H1 (cell line): ENCODE data around the gene NDST3. TPM values are rescaled to one million over a fixed set of nuclear protein-coding genes. Genes with fewer than 3 reads are reported as not detected.
A peak's percentile ranks its signal among the peaks of the same experiment; 100 is the strongest.

Source experiments
- CTCF ChIA-PET: fragments of 300-600 bp; sonication (Branson Sonifier 250); formaldehyde crosslinking; loops from one replicate; lab custom pipeline; 2021; ENCODE audit not compliant: partially characterized antibody; lab: Charles Lee
- POLR2A ChIA-PET: fragments of 300-600 bp; sonication (Branson Sonifier 250); formaldehyde crosslinking; loops from one replicate; lab custom pipeline; 2021; ENCODE audit warnings: inconsistent platforms; ENCODE audit not compliant: partially characterized antibody; lab: Charles Lee
- DNase-seq, 2 experiments: peaks; one replicate each; pipeline versions ENCODE4 v3.0.0 to v3.0.0-alpha.2; 2010 to 2022; ENCODE audit warnings: low spot score in 2 of 2, low read depth in 1 of 2, mixed read lengths in 1 of 2
- FAIRE-seq: peaks from 2 replicates; lab custom pipeline; 2011; peaks lifted over from hg19 to GRCh38; lab: Jason Lieb, UNC
- H2AFZ ChIP-seq: 2 replicates; pipeline ENCODE4 v1.8.1; 2012; ENCODE audit warnings: low read length, inconsistent platforms
- H2AK5ac ChIP-seq: 2 replicates; pipeline ENCODE4 v1.6.1; 2013; ENCODE audit warnings: low read depth, low read length
- H2BK120ac ChIP-seq: replicated peaks from 2 replicates; pipeline ENCODE3; 2013; ENCODE audit warnings: low read depth, low read length, inconsistent platforms
- H2BK12ac ChIP-seq: 2 replicates; pipeline ENCODE4 v1.6.1; 2013; ENCODE audit warnings: low read depth, low read length
- H2BK15ac ChIP-seq: 2 replicates; pipeline ENCODE4 v1.6.1; 2013; ENCODE audit warnings: low read length
- H2BK20ac ChIP-seq: 2 replicates; pipeline ENCODE4 v1.6.1; 2013; ENCODE audit warnings: low read length
- H2BK5ac ChIP-seq: 2 replicates; pipeline ENCODE4 v1.6.1; 2013; ENCODE audit warnings: low read depth, low read length
- H3K14ac ChIP-seq: 2 replicates; pipeline ENCODE4 v1.6.1; 2013; ENCODE audit warnings: inconsistent platforms; ENCODE audit not compliant: insufficient read length
- H3K18ac ChIP-seq: 2 replicates; pipeline ENCODE4 v1.6.1; 2013; ENCODE audit warnings: low read length; ENCODE audit errors: extremely low read depth
- H3K23ac ChIP-seq: 2 replicates; pipeline ENCODE4 v1.6.1; 2013; ENCODE audit warnings: inconsistent platforms; ENCODE audit not compliant: insufficient read length
- H3K23me2 ChIP-seq: 2 replicates; pipeline ENCODE4 v1.6.1; 2013; ENCODE audit warnings: low read depth, low read length
- H3K27ac ChIP-seq: 2 replicates; pipeline ENCODE4 v1.6.1; 2011; ENCODE audit warnings: low read depth, low read length, inconsistent platforms
- H3K27me3 ChIP-seq, 4 experiments: replicated peaks in 1 of 4; 1 replicate in 1 of 4; 2 replicates in 3 of 4; pipeline versions ENCODE4 v1.6.1 to v1.8.1; 2011 to 2013; ENCODE audit warnings: low read length in 3 of 4, mild to moderate bottlenecking in 3 of 4, inconsistent platforms in 2 of 4, mixed read lengths in 2 of 4, moderate library complexity in 1 of 4; ENCODE audit not compliant: control insufficient read depth in 3 of 4, insufficient read depth in 3 of 4; ENCODE audit errors: extremely low read depth in 1 of 4
- H3K36me3 ChIP-seq, 4 experiments: 2 replicates each; pipeline versions ENCODE4 v1.6.1 to v1.8.1; 2011 to 2013; ENCODE audit warnings: mild to moderate bottlenecking in 4 of 4, low read length in 3 of 4, moderate library complexity in 2 of 4, control low read depth in 1 of 4, inconsistent platforms in 1 of 4; ENCODE audit not compliant: insufficient read depth in 4 of 4, control insufficient read depth in 2 of 4
- H3K4ac ChIP-seq: replicated peaks from 2 replicates; pipeline ENCODE3; 2013; ENCODE audit warnings: low read length, low read depth, mixed read lengths, inconsistent platforms; ENCODE audit not compliant: insufficient read length
- H3K4me1 ChIP-seq, 4 experiments: replicated peaks in 1 of 4; 1 replicate in 1 of 4; 2 replicates in 3 of 4; pipeline versions ENCODE4 v1.6.1 to v1.8.1; 2011 to 2013; ENCODE audit warnings: low read length in 3 of 4, inconsistent platforms in 2 of 4, mixed read lengths in 1 of 4; ENCODE audit not compliant: insufficient read depth in 4 of 4, control insufficient read depth in 3 of 4
- H3K4me2 ChIP-seq, 2 experiments: 2 replicates each; pipeline versions ENCODE4 v1.6.1 to v1.8.1; 2011 to 2013; ENCODE audit warnings: low read depth in 2 of 2, low read length in 2 of 2, control low read depth in 1 of 2, inconsistent platforms in 1 of 2, mild to moderate bottlenecking in 1 of 2; ENCODE audit not compliant: insufficient read depth in 1 of 2
- H3K4me3 ChIP-seq, 4 experiments: fragments of 200-600, 300-600 bp in 1 of 4; sonication (generic), shearing (Covaris generic), sonication (Bioruptor Twin) in 1 of 4; 2 replicates each; pipeline versions ENCODE4 v1.5.1 to v1.8.1; 2011 to 2016; ENCODE audit warnings: low read length in 4 of 4, low read depth in 3 of 4, control low read depth in 2 of 4, inconsistent platforms in 2 of 4, mild to moderate bottlenecking in 2 of 4, mixed read lengths in 1 of 4, moderate library complexity in 1 of 4; ENCODE audit not compliant: insufficient read depth in 2 of 4; ENCODE audit errors: extremely low read depth in 1 of 4
- H3K56ac ChIP-seq: replicated peaks from 2 replicates; pipeline ENCODE3; 2013; ENCODE audit warnings: low read depth, mild to moderate bottlenecking, mixed read lengths, low read length, inconsistent platforms; ENCODE audit not compliant: insufficient read length
- H3K79me1 ChIP-seq: 2 replicates; pipeline ENCODE4 v1.6.1; 2013; ENCODE audit warnings: low read depth, low read length, control low read depth
- H3K79me2 ChIP-seq, 2 experiments: 2 replicates each; pipeline versions ENCODE4 v1.6.1 to v1.8.1; 2012 to 2013; ENCODE audit warnings: low read length in 2 of 2, mild to moderate bottlenecking in 2 of 2, inconsistent platforms in 1 of 2; ENCODE audit not compliant: insufficient read depth in 2 of 2, control insufficient read depth in 1 of 2
- H3K9ac ChIP-seq, 4 experiments: replicated peaks in 1 of 4; 1 replicate in 1 of 4; 2 replicates in 3 of 4; pipeline versions ENCODE4 v1.6.1 to v1.8.1; 2011 to 2013; ENCODE audit warnings: low read depth in 3 of 4, low read length in 3 of 4, control low read depth in 2 of 4, mild to moderate bottlenecking in 2 of 4, moderate library complexity in 2 of 4, inconsistent platforms in 1 of 4; ENCODE audit errors: extremely low read depth in 1 of 4
- H3K9me3 ChIP-seq, 2 experiments: 2 replicates each; pipeline versions ENCODE4 v1.6.1 to v1.8.1; 2012 to 2013; ENCODE audit warnings: mild to moderate bottlenecking in 2 of 2, moderate library complexity in 2 of 2, control low read depth in 1 of 2, inconsistent platforms in 1 of 2, low read depth in 1 of 2, low read length in 1 of 2, mixed read lengths in 1 of 2; ENCODE audit not compliant: insufficient read depth in 2 of 2
- H4K20me1 ChIP-seq, 2 experiments: replicated peaks in 1 of 2; 2 replicates each; pipeline versions ENCODE3 to v1.8.1; 2011 to 2013; ENCODE audit warnings: inconsistent platforms in 2 of 2, low read length in 2 of 2, mild to moderate bottlenecking in 1 of 2; ENCODE audit not compliant: insufficient read depth in 2 of 2, control insufficient read depth in 1 of 2
- H4K5ac ChIP-seq: 2 replicates; pipeline ENCODE4 v1.6.1; 2013; ENCODE audit warnings: low read length, low read depth, mixed read lengths, inconsistent platforms; ENCODE audit not compliant: insufficient read length
- H4K8ac ChIP-seq: 2 replicates; pipeline ENCODE4 v1.8.0; 2013; ENCODE audit warnings: mild to moderate bottlenecking, moderate library complexity, low read length, inconsistent platforms; ENCODE audit not compliant: insufficient read depth; ENCODE audit errors: extremely low read depth
- H4K91ac ChIP-seq: replicated peaks from 2 replicates; pipeline ENCODE3; 2013; ENCODE audit warnings: low read length, mixed read lengths, inconsistent platforms; ENCODE audit not compliant: insufficient read length
- ATF2 ChIP-seq: IDR thresholded peaks from 2 replicates; pipeline ENCODE4 v1.6.1; 2012; ENCODE audit warnings: low read length, inconsistent platforms
- CTCF ChIP-seq, 3 experiments: IDR thresholded peaks; 1 replicate in 2 of 3; 2 replicates in 1 of 3; pipeline versions ENCODE4 v1.5.1 to v1.6.1; 2011; ENCODE audit warnings: low read length in 3 of 3, mild to moderate bottlenecking in 3 of 3, inconsistent platforms in 2 of 3, low read depth in 1 of 3, moderate library complexity in 1 of 3; ENCODE audit not compliant: insufficient read depth in 1 of 3; ENCODE audit errors: control extremely low read depth in 1 of 3
- JUN ChIP-seq: IDR thresholded peaks from 2 replicates; pipeline ENCODE4 v1.6.1; 2011; ENCODE audit warnings: low read depth, mild to moderate bottlenecking, improper control_type of control experiment, low read length
- KDM4A ChIP-seq: IDR thresholded peaks from one replicate; pipeline ENCODE4 v1.7.1; 2012; ENCODE audit warnings: low read depth, mild to moderate bottlenecking, moderate library complexity, low read length, inconsistent platforms; ENCODE audit not compliant: severe bottlenecking
- TBP ChIP-seq: IDR thresholded peaks from 2 replicates; pipeline ENCODE4 v1.6.1; 2011; ENCODE audit warnings: low read depth, low read length, improper control_type of control experiment
- ZNF274 ChIP-seq: IDR thresholded peaks from 2 replicates; pipeline ENCODE4 v1.7.0; 2012; ENCODE audit warnings: low read length, borderline replicate concordance; ENCODE audit errors: extremely low read depth
- WGBS, 2 experiments: shearing (Covaris generic) in 1 of 2; methylation state at CpG; one replicate each; pipeline versions ENCODE4 v1.1.6 to v1.1.7; 2013 to 2015; ENCODE audit warnings: low lambda C conversion rate in 2 of 2, mixed read lengths in 2 of 2, inconsistent platforms in 1 of 2, low coverage in 1 of 2, missing lambda C conversion rate in 1 of 2; ENCODE audit not compliant: insufficient replicate concordance in 2 of 2, insufficient coverage in 1 of 2, insufficient read length in 1 of 2; ENCODE audit errors: extremely low coverage in 1 of 2, missing lambda C conversion rate in 1 of 2; 5-methylcytosine and 5-hydroxymethylcytosine counted together
- polyA plus RNA-seq, 7 experiments: library from polyadenylated mRNA; depleted of rRNA in 3 of 7; stranded (reverse) in 5 of 7; unstranded in 2 of 7; fragments of >200 nt in 5 of 7; fragments of 200-250 nt in 2 of 7; gene quantifications; 1 replicate in 5 of 7; 2 replicates in 1 of 7; 4 replicates in 1 of 7; pipeline versions ENCODE4 v1.2.1 to v1.2.3, GENCODE V29; 2011 to 2013; ENCODE audit warnings: missing spikeins in 2 of 7, mixed read lengths in 2 of 7
- total RNA-seq: library from RNA; stranded (reverse); fragmentation: NEBNext Ultra II Directional; extraction: Animal tissue kit (Norgen Biotek cat#: 25700); gene quantifications from 2 replicates; pipeline ENCODE4 v1.2.1, GENCODE V29; 2021

NDST3 gene
- total and polyA plus RNA-seq, 2 of the 8 experiments (the other 6 are each of a cell fraction or from before 2014, with no cell fraction given): 0.35 to 0.60 TPM

- Histone ChIP-seq H3K18ac (peak overlapping the region; percentile 71), H2AK5ac (no peak overlapping the region), H3K79me1 (no peaks in the 10 kb centered on the region), H3K56ac (no peak overlapping the region), H3K9ac (peak overlapping the region in 1 of 4 experiments; percentile 94; a peak in 2 of 7 replicates), H4K5ac (no peak overlapping the region), H3K4me2 (peak overlapping the region; percentile 9 to 60), H2BK12ac (no peak overlapping the region), H3K4ac (no peak overlapping the region), H3K23ac (no peak overlapping the region), H2BK5ac (no peak overlapping the region), H3K23me2 (no peaks in the 10 kb centered on the region; the same call in 1 of the 2 replicates), H3K4me1 (no peaks in the 10 kb centered on the region; a peak in 1 of 7 replicates), H2BK20ac (no peak overlapping the region), H3K79me2 (no peaks in the 10 kb centered on the region), H2BK120ac (no peak overlapping the region), H2BK15ac (no peak overlapping the region), H4K20me1 (no peaks in the 10 kb centered on the region), H4K91ac (no peak overlapping the region), H3K4me3 (peak overlapping the region; percentile 53 to 80 (median 55)), H3K36me3 (no peaks in the 10 kb centered on the region), H3K14ac (no peak overlapping the region), H3K27me3 (peaks cover 0 to 2% (median under 1%) of the 10 kb centered on the region in 4 experiments; a peak in 1 of 7 replicates), H4K8ac (peak overlapping the region; percentile 95), H3K27ac (no peak overlapping the region), H2AFZ (no peak overlapping the region), H3K9me3 (no peaks in the 10 kb centered on the region)
- DNase-seq: peak in 1 of 2 experiments; percentile 78
- CTCF ChIA-PET: interaction anchor here (0.5 to 2.2 kb wide), 19 partner anchors 10 to 1535 kb away, joined by 3 to 11 read pairs (median 4); no protein-coding TSS in a partner anchor
- POLR2A ChIA-PET: no interaction called here
- WGBS, 2 experiments: 1% methylated on average over 27 of the region's 100 CpGs; no CpG with 5 or more reads in 1 of the 2 experiments
- no peak for FAIRE-seq
- TF ChIP-seq CTCF (IDR thresholded peaks at IDR 0.05; ENCODE audit: control extremely low read depth in 1 of 3, insufficient read depth in 1 of 3, low read depth in 1 of 3, low read length in 3 of 3) (no peak), ATF2 (no peak), ZNF274 (no peak), KDM4A (peak; percentile 94), JUN (no peak), TBP (no peak)
These were observed 886 bp upstream of the NDST3 start for GRCh38 chr4:118033148-118034052.
